Keratinocyte (primary cell): ENCODE data around the gene UBAC2. TPM values are rescaled to one million over a fixed set of nuclear protein-coding genes. Genes with fewer than 3 reads are reported as not detected.
"Not testable (repeated sequence)": the region's sequence is repeated elsewhere in the genome, so short reads cannot be mapped to it uniquely, and the experiment has no call there.

Source experiments
- DNase-seq: peaks from one replicate; pipeline ENCODE4 v3.0.0-alpha.2; 2011; ENCODE audit warnings: low read depth, missing footprints, low spot score
- FAIRE-seq: peaks from 2 replicates; lab custom pipeline; 2011; peaks lifted over from hg19 to GRCh38; lab: Jason Lieb, UNC
- H2AFZ ChIP-seq: 2 replicates; pipeline ENCODE4 v1.6.0; 2012; ENCODE audit warnings: low read length, control low read depth, inconsistent platforms; ENCODE audit not compliant: control insufficient read depth
- H3K27ac ChIP-seq: 2 replicates; pipeline ENCODE4 v1.5.1; 2011; ENCODE audit warnings: low read length; ENCODE audit not compliant: control insufficient read depth, insufficient read depth
- H3K27me3 ChIP-seq: 3 replicates; pipeline ENCODE4 v1.6.0; 2011; ENCODE audit warnings: low read length; ENCODE audit not compliant: control insufficient read depth, insufficient read depth; ENCODE audit errors: extremely low read depth
- H3K36me3 ChIP-seq, 2 experiments: 2 replicates in 1 of 2; 3 replicates in 1 of 2; pipeline ENCODE4 v1.5.1; 2011; ENCODE audit warnings: low read length in 2 of 2, mild to moderate bottlenecking in 1 of 2; ENCODE audit not compliant: control insufficient read depth in 2 of 2, insufficient read depth in 2 of 2; ENCODE audit errors: extremely low read depth in 1 of 2
- H3K4me1 ChIP-seq: 3 replicates; pipeline ENCODE4 v1.5.1; 2011; ENCODE audit warnings: low read length; ENCODE audit not compliant: control insufficient read depth, insufficient read depth; ENCODE audit errors: extremely low read depth
- H3K4me2 ChIP-seq: 3 replicates; pipeline ENCODE4 v1.6.0; 2011; ENCODE audit warnings: low read depth, low read length; ENCODE audit not compliant: control insufficient read depth, insufficient read depth; ENCODE audit errors: extremely low read depth
- H3K4me3 ChIP-seq, 3 experiments: fragments of 200-600 bp in 1 of 3; sonication (generic) in 1 of 3; 2 replicates in 2 of 3; 3 replicates in 1 of 3; pipeline ENCODE4 v1.5.1; 2011 to 2016; ENCODE audit warnings: low read length in 3 of 3, mild to moderate bottlenecking in 3 of 3, control low read depth in 2 of 3, inconsistent platforms in 1 of 3, low read depth in 1 of 3, mixed read lengths in 1 of 3, mixed run types in 1 of 3, moderate library complexity in 1 of 3; ENCODE audit not compliant: control insufficient read depth in 2 of 3, insufficient read depth in 2 of 3; ENCODE audit errors: extremely low read depth in 1 of 3
- H3K79me2 ChIP-seq: 2 replicates; pipeline ENCODE4 v1.6.0; 2012; ENCODE audit warnings: low read length; ENCODE audit not compliant: control insufficient read depth, insufficient read depth
- H3K9ac ChIP-seq: 3 replicates; pipeline ENCODE4 v1.6.0; 2011; ENCODE audit warnings: low read length; ENCODE audit not compliant: control insufficient read depth, insufficient read depth; ENCODE audit errors: extremely low read depth
- H3K9me1 ChIP-seq: 3 replicates; pipeline ENCODE4 v1.6.0; 2011; ENCODE audit warnings: low read length; ENCODE audit not compliant: control insufficient read depth, insufficient read depth; ENCODE audit errors: extremely low read depth
- H3K9me3 ChIP-seq: 2 replicates; pipeline ENCODE4 v1.5.1; 2012; ENCODE audit warnings: low read depth, low read length; ENCODE audit not compliant: control insufficient read depth
- H4K20me1 ChIP-seq: 3 replicates; pipeline ENCODE4 v1.6.0; 2011; ENCODE audit warnings: low read length; ENCODE audit not compliant: control insufficient read depth, insufficient read depth; ENCODE audit errors: extremely low read depth
- EZH2 ChIP-seq: IDR thresholded peaks from one replicate; pipeline ENCODE4 v1.6.1; 2012; ENCODE audit warnings: inconsistent platforms, mild to moderate bottlenecking, low read length, moderate library complexity
- dilution Hi-C: fragments of 300-500 bp; cut with MboI; formaldehyde crosslinking; loops from one replicate; pipeline ENCODE4 v1.7.0; 2020; ENCODE audit warnings: low sequenced_read_pairs; ENCODE audit not compliant: extremely low pct_ligation_motif_present
- polyA plus RNA-seq, 5 experiments: library from polyadenylated mRNA; depleted of rRNA in 3 of 5; stranded (reverse) in 3 of 5; stranded (forward) in 1 of 5; unstranded in 1 of 5; fragments of >200 nt; gene quantifications; 1 replicate in 1 of 5; 2 replicates in 3 of 5; 3 replicates in 1 of 5; pipeline versions ENCODE4 v1.2.1 to v1.2.3, GENCODE V29; 2011 to 2012; ENCODE audit warnings: missing spikeins in 2 of 5, low read depth in 1 of 5, low replicate concordance in 1 of 5
- TF ChIP-seq, protein P1 (sequence below), 3 experiments: IDR thresholded peaks in 1 of 3; conservative IDR thresholded peaks in 1 of 3; optimal IDR thresholded peaks in 1 of 3; 2 replicates in 2 of 3; 3 replicates in 1 of 3; pipeline versions ENCODE3 to v1.5.1; 2011; ENCODE audit warnings: low read length in 3 of 3, mild to moderate bottlenecking in 3 of 3, moderate library complexity in 2 of 3, control low read depth in 1 of 3, inconsistent platforms in 1 of 3; ENCODE audit not compliant: insufficient read depth in 2 of 3; ENCODE audit errors: extremely low read depth in 1 of 3

Gene UBAC2
- polyA plus RNA-seq, 1 donor (not counting 4 experiments of a cell fraction or from before 2014, with no cell fraction given): 104 TPM

DNA sequence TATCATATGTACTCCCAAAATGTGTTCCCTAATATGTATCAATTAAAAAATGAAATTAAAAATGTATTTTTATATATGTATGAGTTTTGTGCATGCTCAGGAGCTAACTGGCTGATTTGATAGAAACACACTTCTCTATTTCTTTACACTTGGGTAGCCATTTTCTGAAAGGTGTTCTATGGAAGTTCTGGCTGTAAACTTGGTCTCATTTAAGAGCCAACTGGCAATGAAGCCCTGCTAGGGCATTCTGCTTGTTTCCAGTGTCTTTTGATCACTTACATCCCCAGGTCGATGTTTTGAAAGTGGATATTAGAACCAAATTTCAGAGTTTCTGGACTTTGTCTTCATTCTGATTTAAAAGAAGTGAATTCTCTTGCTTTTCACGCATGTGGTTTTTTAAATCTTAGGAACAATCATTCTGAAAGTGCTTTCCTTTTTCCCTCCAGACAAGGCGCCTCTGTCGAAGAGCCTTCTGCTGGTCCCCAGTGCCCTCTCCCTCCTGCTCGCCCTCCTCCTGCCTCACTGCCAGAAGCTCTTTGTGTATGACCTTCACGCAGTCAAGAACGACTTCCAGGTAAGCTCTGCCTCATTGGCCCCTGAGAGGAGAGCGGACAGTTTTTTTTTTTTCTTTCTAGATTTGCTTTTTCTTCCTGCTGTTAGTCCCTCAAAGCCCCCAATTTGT lies 37.5 kb downstream of the UBAC2 start:
- Histone ChIP-seq H3K27ac (no peak overlapping the region), H3K27me3 (no peaks in the 10 kb centered on the region), H3K79me2 (peaks cover 9% of the 10 kb centered on the region), H3K4me2 (no peak overlapping the region), H3K4me3 (no peak overlapping the region), H3K9me1 (peaks cover 2% of the 10 kb centered on the region), H2AFZ (no peak overlapping the region), H3K36me3 (peaks cover 6 to 7% of the 10 kb centered on the region in 2 experiments), H3K4me1 (no peaks in the 10 kb centered on the region), H3K9ac (no peak overlapping the region), H4K20me1 (no peaks in the 10 kb centered on the region), H3K9me3 (no peaks in the 10 kb centered on the region)
- DNase-seq (no peak), FAIRE-seq (no peak)
- no peak for TF ChIP-seq EZH2
- TF ChIP-seq, protein P1, sequence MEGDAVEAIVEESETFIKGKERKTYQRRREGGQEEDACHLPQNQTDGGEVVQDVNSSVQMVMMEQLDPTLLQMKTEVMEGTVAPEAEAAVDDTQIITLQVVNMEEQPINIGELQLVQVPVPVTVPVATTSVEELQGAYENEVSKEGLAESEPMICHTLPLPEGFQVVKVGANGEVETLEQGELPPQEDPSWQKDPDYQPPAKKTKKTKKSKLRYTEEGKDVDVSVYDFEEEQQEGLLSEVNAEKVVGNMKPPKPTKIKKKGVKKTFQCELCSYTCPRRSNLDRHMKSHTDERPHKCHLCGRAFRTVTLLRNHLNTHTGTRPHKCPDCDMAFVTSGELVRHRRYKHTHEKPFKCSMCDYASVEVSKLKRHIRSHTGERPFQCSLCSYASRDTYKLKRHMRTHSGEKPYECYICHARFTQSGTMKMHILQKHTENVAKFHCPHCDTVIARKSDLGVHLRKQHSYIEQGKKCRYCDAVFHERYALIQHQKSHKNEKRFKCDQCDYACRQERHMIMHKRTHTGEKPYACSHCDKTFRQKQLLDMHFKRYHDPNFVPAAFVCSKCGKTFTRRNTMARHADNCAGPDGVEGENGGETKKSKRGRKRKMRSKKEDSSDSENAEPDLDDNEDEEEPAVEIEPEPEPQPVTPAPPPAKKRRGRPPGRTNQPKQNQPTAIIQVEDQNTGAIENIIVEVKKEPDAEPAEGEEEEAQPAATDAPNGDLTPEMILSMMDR (optimal IDR thresholded peaks at IDR 0.05 in 1 of 3, IDR thresholded peaks at IDR 0.05 in 1 of 3, conservative IDR thresholded peaks at IDR 0.05 in 1 of 3; ENCODE audit: extremely low read depth in 1 of 3, insufficient read depth in 2 of 3, low read length in 3 of 3): no peak
- dilution Hi-C loops: no loop called here

DNA sequence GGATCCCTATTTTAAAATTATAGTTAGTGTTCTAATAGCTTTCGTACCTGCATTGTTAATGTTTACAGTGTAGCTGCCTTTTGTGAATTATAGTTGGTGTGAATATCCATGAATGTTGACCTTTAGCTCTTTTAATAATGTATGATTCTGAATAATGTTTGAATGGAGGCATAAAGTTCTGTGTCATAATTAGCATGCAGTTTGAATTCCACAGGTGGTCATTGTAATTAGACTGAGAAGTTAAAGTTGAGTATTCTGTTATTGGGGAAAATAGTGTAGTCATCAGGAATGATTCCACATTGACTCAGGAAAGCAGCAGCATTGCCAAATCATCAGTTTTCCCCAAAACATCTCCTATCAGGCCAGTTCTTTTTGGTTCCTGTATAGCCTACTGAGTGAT lies 45.4 kb downstream of the UBAC2 start:
- H3K4me2 ChIP-seq: no peak overlapping the region
- no peaks in the 10 kb centered on the region for H3K4me1 ChIP-seq
- H3K79me2 ChIP-seq: no peaks in the 10 kb centered on the region
- no peaks in the 10 kb centered on the region for H3K9me1 ChIP-seq
- H3K9me3 ChIP-seq: no peaks in the 10 kb centered on the region
- no peak overlapping the region for H2AFZ ChIP-seq
- DNase-seq (no peak), FAIRE-seq (no peak)
- no peaks in the 10 kb centered on the region for H4K20me1 ChIP-seq
- no peak overlapping the region for H3K27ac ChIP-seq
- dilution Hi-C loops: no loop called here
- H3K36me3 ChIP-seq: peaks cover 2 to 4% of the 10 kb centered on the region in 2 experiments
- H3K4me3 ChIP-seq: no peak overlapping the region
- TF ChIP-seq EZH2: no peak
- TF ChIP-seq, protein P1 (optimal IDR thresholded peaks at IDR 0.05 in 1 of 3, IDR thresholded peaks at IDR 0.05 in 1 of 3, conservative IDR thresholded peaks at IDR 0.05 in 1 of 3; ENCODE audit: extremely low read depth in 1 of 3, insufficient read depth in 2 of 3, low read length in 3 of 3): no peak
- H3K27me3 ChIP-seq: no peaks in the 10 kb centered on the region
- H3K9ac ChIP-seq: no peak overlapping the region

DNA sequence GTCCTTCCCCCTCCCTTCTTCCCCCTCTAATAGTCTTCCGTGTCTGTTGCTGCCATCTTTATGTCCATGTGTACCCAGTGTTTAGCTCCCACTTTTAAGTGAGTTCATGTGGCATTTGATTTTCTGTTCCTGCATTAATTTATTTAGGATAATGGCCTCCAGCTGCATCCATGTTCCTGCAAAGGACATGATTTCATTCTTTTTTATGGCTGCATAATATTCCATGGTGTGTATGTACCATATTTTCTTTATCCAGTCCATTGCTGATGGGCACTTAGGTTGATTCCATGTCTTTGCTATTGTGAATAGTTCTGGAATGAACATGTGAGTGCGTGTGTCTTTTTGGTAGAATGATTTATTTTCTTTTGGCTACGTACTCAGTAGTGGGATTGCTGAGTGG lies 48.5 kb downstream of the UBAC2 start:
- H3K9me3 ChIP-seq, FAIRE-seq, dilution Hi-C loops: not testable (repeated sequence)

DNA sequence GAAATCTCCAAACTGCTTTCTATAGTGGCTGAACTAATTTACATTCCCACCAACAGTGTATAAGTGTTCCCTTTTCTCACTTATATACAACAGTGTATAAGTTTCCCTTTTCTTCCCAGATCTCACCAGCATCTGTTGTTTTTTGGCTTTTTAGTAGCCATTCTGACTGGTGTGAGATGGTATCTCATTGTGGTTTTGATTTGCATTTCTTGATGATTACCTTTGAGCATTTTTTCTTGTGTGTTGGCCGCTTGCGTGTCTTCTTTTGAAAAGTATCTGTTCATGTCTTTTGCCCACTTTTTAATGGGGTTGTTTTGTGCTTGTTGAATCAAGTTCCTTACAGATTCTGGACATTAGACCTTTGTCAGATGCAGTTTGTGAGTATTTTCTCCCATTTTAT lies 49.0 kb downstream of the UBAC2 start:
- dilution Hi-C loops, H2AFZ ChIP-seq, DNase-seq: not testable (repeated sequence)

More for the DNA sequence above, 48.5 kb downstream of the UBAC2 start:
- not testable (repeated sequence) for H4K20me1 ChIP-seq, H3K27me3 ChIP-seq, H3K4me3 ChIP-seq, H3K4me2 ChIP-seq, H3K9ac ChIP-seq, H2AFZ ChIP-seq, H3K4me1 ChIP-seq, DNase-seq, H3K36me3 ChIP-seq, H3K27ac ChIP-seq, H3K79me2 ChIP-seq, H3K9me1 ChIP-seq

More for the DNA sequence above, 49.0 kb downstream of the UBAC2 start:
- not testable (repeated sequence) for H3K79me2 ChIP-seq, H4K20me1 ChIP-seq, H3K27ac ChIP-seq, H3K4me1 ChIP-seq, H3K4me3 ChIP-seq, H3K9me3 ChIP-seq, FAIRE-seq, H3K36me3 ChIP-seq, H3K4me2 ChIP-seq, H3K9me1 ChIP-seq, H3K9ac ChIP-seq, H3K27me3 ChIP-seq
